ENCODE data around the gene DZANK1.
"Not testable (repeated sequence)": the region's sequence is repeated elsewhere in the genome, so short reads cannot be mapped to it uniquely, and the experiment has no call there.

Gene DZANK1

GRCh38 chr20:18443886-18444285 lies 22.9 kb downstream of the DZANK1 start:
- in situ Hi-C loops (cut with HindIII; ENCODE audit: low sequenced_read_pairs): loop anchor here (5.0 kb wide), 1 partner anchor 57 kb away; no protein-coding TSS in a partner anchor

DNA sequence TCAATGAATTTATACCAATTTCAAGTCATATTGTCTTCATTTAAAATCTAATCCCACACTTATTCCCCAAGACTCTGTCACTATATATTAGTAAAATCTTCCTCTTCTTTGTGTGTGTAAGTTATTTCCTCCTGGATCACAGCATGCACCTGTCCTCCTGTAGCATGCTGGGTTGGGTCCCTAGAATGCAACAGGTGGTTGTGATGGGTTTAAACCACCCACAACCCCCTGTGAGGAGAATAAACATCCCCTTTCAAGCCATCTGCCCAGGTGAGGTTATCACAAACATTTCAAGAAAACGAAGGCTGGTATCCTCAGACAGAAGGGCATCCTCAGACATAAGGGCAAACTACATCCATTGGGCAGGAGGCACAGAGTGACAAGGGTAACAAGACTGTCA lies 26.4 kb downstream of the DZANK1 start:
- in situ Hi-C loops (cut with HindIII; ENCODE audit: low sequenced_read_pairs): loop anchor here (5.0 kb wide), 1 partner anchor 53 kb away; no protein-coding TSS in a partner anchor

GRCh38 chr20:18436847-18437246 lies 30.0 kb downstream of the DZANK1 start:
- in situ Hi-C loops (cut with HindIII; ENCODE audit: low sequenced_read_pairs): no loop called here

- in situ Hi-C loops (cut with HindIII; ENCODE audit: low sequenced_read_pairs): loop anchor here (5.0 kb wide), 1 partner anchor 106 kb away; no protein-coding TSS in a partner anchor
Observed at GRCh38 chr20:18431206-18431605, 35.6 kb downstream of the DZANK1 start.

GRCh38 chr20:18430172-18430826 lies 36.5 kb downstream of the DZANK1 start:
- in situ Hi-C loops (cut with HindIII; ENCODE audit: low sequenced_read_pairs): loop anchor here (5.0 kb wide), 1 partner anchor 107 kb away; no protein-coding TSS in a partner anchor

DNA sequence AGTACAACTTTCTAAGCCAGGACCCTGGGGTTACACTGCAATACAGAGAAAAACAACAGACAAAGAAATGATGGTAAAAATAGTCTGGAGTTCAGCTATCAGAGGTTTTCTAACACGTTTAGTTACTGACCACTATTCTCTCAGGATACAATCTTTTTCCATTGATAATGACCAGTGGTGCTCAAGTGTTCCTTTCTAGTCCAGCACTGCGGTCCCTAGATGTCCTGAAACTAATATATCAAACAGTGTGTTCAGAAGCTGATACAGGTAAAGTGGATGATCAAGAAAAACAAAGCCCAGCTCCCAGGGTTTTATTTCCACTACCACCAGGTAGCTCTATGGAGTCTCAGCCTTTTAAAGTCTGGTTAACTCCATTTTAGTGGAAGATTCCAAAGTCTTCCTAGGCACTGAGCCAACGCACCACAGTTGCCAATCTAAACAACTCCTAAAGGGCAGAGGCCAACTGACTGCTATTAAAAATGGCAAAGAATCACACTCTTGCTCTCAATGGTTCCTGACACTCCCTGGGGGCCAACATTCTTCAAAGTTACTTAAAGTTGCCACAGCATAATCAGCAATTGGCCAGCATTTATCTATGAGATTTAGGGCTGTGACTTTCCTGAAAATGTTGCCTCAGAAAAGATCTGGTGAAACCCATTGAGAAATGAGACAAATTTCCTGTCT lies 38.2 kb downstream of the DZANK1 start:
- in situ Hi-C loops (cut with HindIII; ENCODE audit: low sequenced_read_pairs): no loop called here

DNA sequence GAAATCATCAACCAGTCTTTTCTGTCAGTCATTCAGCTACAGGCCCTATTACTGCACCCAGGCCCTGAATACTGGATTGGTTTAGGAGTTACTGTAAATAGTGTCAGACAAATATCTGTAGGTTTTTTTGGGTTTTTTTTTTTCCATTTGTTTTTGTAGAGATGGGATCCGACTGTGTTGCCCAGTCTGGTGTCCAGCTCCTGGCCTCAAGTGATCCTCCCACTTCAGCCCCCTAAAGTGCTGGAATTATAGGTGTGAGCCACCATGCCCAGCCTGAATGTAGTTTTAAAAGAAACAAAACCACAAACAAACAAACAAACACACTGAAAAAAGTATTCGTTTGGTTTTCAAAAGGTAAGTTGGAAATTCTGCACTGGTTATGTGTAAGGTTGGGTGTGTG lies 39.6 kb downstream of the DZANK1 start:
- in situ Hi-C loops (cut with HindIII; ENCODE audit: low sequenced_read_pairs): no loop called here

GRCh38 chr20:18421608-18422007 lies 45.2 kb downstream of the DZANK1 start:
- in situ Hi-C loops (cut with HindIII; ENCODE audit: low sequenced_read_pairs): no loop called here

- in situ Hi-C loops (cut with HindIII; ENCODE audit: low sequenced_read_pairs): no loop called here
Observed at GRCh38 chr20:18416486-18416885, 50.3 kb downstream of the DZANK1 start.

DNA sequence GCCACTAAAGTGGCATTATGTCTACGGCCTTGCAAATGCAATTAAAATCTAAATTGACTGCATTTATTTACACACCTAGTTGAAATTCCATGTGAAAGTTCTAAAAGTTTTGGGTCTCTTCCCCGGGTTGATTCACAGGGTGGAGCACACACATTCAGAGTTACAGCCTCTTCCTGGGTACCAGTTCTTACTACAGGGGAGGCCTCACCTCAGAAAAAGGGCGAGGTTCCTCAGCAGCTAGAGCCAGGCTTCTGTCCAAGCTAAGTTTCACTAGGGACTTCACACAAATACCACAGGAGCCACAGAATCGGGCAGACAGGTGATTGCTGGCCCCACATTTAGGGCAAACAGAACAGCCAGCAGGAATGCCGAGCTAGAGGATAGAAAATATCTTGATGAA lies 52.7 kb downstream of the DZANK1 start:
- in situ Hi-C loops (cut with HindIII; ENCODE audit: low sequenced_read_pairs): no loop called here

- in situ Hi-C loops (cut with HindIII; ENCODE audit: low sequenced_read_pairs): no loop called here
Observed at GRCh38 chr20:18412221-18412901, 54.5 kb downstream of the DZANK1 start.

- in situ Hi-C loops (cut with HindIII; ENCODE audit: low sequenced_read_pairs): no loop called here
Observed at GRCh38 chr20:18405826-18406225, 61.0 kb downstream of the DZANK1 start.

- in situ Hi-C loops (cut with HindIII; ENCODE audit: low sequenced_read_pairs): loop anchor here (5.0 kb wide), 1 partner anchor 73 kb away; no protein-coding TSS in a partner anchor
Observed at GRCh38 chr20:18404172-18404571, 62.7 kb downstream of the DZANK1 start.

- in situ Hi-C loops (cut with HindIII; ENCODE audit: low sequenced_read_pairs): loop anchor here (5.0 kb wide), 1 partner anchor 74 kb away; no protein-coding TSS in a partner anchor
Observed at GRCh38 chr20:18403269-18403668, 63.6 kb downstream of the DZANK1 start.

- in situ Hi-C loops (cut with HindIII; ENCODE audit: low sequenced_read_pairs): loop anchor here (5.0 kb wide), 1 partner anchor 76 kb away; no protein-coding TSS in a partner anchor
Observed at GRCh38 chr20:18401305-18401704, 65.5 kb downstream of the DZANK1 start.

- in situ Hi-C loops (cut with HindIII; ENCODE audit: low sequenced_read_pairs): loop anchor here (5.0 kb wide), 1 partner anchor 77 kb away; no protein-coding TSS in a partner anchor
Observed at GRCh38 chr20:18400460-18400859, 66.4 kb downstream of the DZANK1 start.

GRCh38 chr20:18398713-18399112 lies 68.1 kb downstream of the DZANK1 start:
- in situ Hi-C loops (cut with HindIII; ENCODE audit: low sequenced_read_pairs): not testable (repeated sequence)

DNA sequence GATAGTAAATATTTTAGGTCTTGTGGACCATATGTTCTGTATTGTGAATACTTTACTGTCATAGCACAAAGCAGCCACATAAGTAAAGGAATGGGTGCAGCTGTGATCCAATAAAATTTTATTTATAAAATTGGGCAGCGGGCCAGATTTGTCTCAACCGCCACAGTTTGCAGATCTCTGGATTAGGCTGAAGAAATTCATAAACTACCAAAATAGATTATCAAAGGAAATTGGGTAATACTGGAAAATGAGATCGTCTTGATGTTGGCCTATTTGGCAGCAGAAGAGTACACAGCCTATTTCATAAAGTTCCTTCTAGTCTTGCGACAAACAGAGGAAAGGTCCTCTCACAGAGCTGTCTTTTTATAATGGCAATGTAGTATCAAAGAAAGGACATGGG lies 69.8 kb downstream of the DZANK1 start:
- in situ Hi-C loops (cut with HindIII; ENCODE audit: low sequenced_read_pairs): no loop called here

DNA sequence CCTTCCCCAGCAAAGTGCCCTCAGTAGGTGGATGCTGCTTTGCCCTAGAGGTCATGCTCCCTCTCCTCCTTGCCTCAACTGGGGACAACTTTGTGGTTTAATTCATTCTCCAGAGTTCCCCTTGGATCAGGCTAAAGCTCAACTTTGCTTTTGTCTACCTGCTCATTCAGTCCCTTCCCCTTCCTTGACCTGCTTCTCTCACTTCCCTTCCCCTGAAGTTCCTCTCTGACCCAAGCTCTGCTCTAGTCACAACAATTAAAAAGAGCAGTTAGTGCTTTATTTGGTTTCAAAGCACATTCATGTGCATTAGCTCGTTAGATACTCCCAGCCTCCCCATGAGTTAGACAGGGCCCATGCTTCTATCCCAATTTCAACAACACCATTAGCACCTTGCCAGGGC lies 71.3 kb downstream of the DZANK1 start:
- in situ Hi-C loops (cut with HindIII; ENCODE audit: low sequenced_read_pairs): no loop called here

GRCh38 chr20:18394363-18394762 lies 72.5 kb downstream of the DZANK1 start:
- in situ Hi-C loops (cut with HindIII; ENCODE audit: low sequenced_read_pairs): no loop called here

DNA sequence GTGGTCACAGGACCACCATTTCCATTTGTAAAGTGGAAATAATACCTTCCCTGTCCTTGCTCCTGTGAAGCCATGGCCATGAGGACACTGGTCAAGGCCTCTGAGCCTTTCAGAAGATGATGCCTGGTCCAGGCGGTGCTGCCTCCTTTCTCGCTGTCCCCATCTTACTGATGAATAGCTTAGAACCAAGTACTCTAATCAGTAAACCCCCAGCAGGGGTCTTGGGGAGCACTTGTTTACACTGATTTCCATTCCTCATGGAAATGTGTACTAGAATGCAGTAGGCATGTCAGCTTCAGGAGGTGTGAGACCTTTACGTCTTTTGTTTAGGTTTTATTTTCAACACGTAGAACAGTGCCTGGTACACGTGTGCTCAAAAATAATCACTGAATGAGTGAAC lies 75.1 kb downstream of the DZANK1 start:
- in situ Hi-C loops (cut with HindIII; ENCODE audit: low sequenced_read_pairs): no loop called here

Data from endothelial cell of hepatic sinusoid (primary cell).